K562 (cell line): Measurements from ENCODE around the gene ABAT. TPM values are rescaled to one million over a fixed set of nuclear protein-coding genes. Genes with fewer than 3 reads are reported as not detected.

ENCODE experiments used
- ARID2 ChIP-seq: fragments of 450-650 bp; IDR thresholded peaks from 2 replicates; pipeline ENCODE4 v1.6.1; 2017; ENCODE audit warnings: antibody characterized with exemption, mild to moderate bottlenecking
- ARID3A ChIP-seq: IDR thresholded peaks from 2 replicates; pipeline ENCODE4 v1.6.1; 2012; ENCODE audit warnings: low read depth, low read length, improper control_type of control experiment, borderline replicate concordance
- CHD4 ChIP-seq: fragments of 200-600 bp; sonication (generic); IDR thresholded peaks from 3 replicates; pipeline ENCODE4 v1.6.1; 2012; ENCODE audit warnings: low read depth, mild to moderate bottlenecking, mixed read lengths, low read length, inconsistent platforms; ENCODE audit not compliant: insufficient read depth, insufficient replicate concordance, poor library complexity, severe bottlenecking
- NKRF ChIP-seq: fragments of 450-650 bp; IDR thresholded peaks from 2 replicates; pipeline ENCODE4 v1.6.1; 2016; ENCODE audit warnings: borderline replicate concordance
- PYGO2 ChIP-seq: fragments of 450-650 bp; IDR thresholded peaks from 2 replicates; pipeline ENCODE4 v1.6.1; 2016; ENCODE audit warnings: mild to moderate bottlenecking, missing genetic modification characterization, moderate library complexity, missing compliant biosample characterization
- SNIP1 ChIP-seq: fragments of 450-650 bp; IDR thresholded peaks from 2 replicates; pipeline ENCODE4 v1.7.1; 2017; ENCODE audit warnings: low read depth, mild to moderate bottlenecking
- SP2 ChIP-seq: IDR thresholded peaks from 2 replicates; pipeline ENCODE4 v1.6.1; 2011; ENCODE audit warnings: mild to moderate bottlenecking, low read depth, low read length, moderate library complexity; ENCODE audit not compliant: poor library complexity, severe bottlenecking; ENCODE audit errors: extremely low read depth
- ZNF239 ChIP-seq: fragments of 250-450 bp; sonication (Bioruptor Pico); IDR thresholded peaks from 2 replicates; pipeline ENCODE4 v1.4.0; 2020; ENCODE audit warnings: mild to moderate bottlenecking
- polyA plus RNA-seq, 8 experiments: library from polyadenylated mRNA; depleted of rRNA in 4 of 8; stranded (reverse) in 5 of 8; unstranded in 3 of 8; fragments of >200 nt; fragmentation: Nextera tagmentation in 2 of 8; fragmentation: Illumina TruSeq in 1 of 8; extraction: Ambion mirVana in 2 of 8; extraction: Trizol in 1 of 8; gene quantifications; 2 replicates each; pipeline versions ENCODE4 v1.2.1 to v1.2.3, GENCODE V29; 2011 to 2014; ENCODE audit warnings: inconsistent platforms in 1 of 8, missing spikeins in 1 of 8
- total RNA-seq, 7 experiments: library from RNA; depleted of rRNA in 6 of 7; stranded (reverse); fragments of >200 nt in 6 of 7; fragmentation: Illumina TruSeq in 2 of 7; extraction: Trizol in 2 of 7; gene quantifications; 2 replicates each; pipeline versions ENCODE4 v1.2.1 to v1.2.3, GENCODE V29; 2011 to 2021; ENCODE audit warnings: low replicate concordance in 1 of 7
- TF ChIP-seq, protein P1 (sequence below): fragments of 250-450 bp; sonication (Bioruptor Pico); IDR thresholded peaks from 2 replicates; pipeline ENCODE4 v1.5.0; 2022; ENCODE audit warnings: mild to moderate bottlenecking

The ABAT gene
- total and polyA plus RNA-seq, 9 of the 15 experiments (the other 6 are each of a cell fraction or from before 2014, with no cell fraction given) = 0.01 to 0.49 (median 0.10) TPM

GRCh38 chr16:8730335-8730915 is 56.0 kb downstream of the ABAT start (continued):
- TF ChIP-seq NKRF (no peak), PYGO2 (no peak), CHD4 (no peak), ARID2 (no peak), SNIP1 (no peak), SP2 (no peak), ZNF239 (no peak), ARID3A (no peak)
- TF ChIP-seq, protein P1, sequence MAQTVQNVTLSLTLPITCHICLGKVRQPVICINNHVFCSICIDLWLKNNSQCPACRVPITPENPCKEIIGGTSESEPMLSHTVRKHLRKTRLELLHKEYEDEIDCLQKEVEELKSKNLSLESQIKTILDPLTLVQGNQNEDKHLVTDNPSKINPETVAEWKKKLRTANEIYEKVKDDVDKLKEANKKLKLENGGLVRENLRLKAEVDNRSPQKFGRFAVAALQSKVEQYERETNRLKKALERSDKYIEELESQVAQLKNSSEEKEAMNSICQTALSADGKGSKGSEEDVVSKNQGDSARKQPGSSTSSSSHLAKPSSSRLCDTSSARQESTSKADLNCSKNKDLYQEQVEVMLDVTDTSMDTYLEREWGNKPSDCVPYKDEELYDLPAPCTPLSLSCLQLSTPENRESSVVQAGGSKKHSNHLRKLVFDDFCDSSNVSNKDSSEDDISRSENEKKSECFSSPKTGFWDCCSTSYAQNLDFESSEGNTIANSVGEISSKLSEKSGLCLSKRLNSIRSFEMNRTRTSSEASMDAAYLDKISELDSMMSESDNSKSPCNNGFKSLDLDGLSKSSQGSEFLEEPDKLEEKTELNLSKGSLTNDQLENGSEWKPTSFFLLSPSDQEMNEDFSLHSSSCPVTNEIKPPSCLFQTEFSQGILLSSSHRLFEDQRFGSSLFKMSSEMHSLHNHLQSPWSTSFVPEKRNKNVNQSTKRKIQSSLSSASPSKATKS (CRISPR knock-in tag) = no peak
